ENCODE measurements around the gene POU6F2. TPM values are rescaled to one million over a fixed set of nuclear protein-coding genes. Genes with fewer than 3 reads are reported as not detected.
"Not testable (repeated sequence)": the region's sequence is repeated elsewhere in the genome, so short reads cannot be mapped to it uniquely, and the experiment has no call there.

The POU6F2 gene
- total and polyA plus RNA-seq, 2 donors (not counting 1 experiment from before 2014, with no cell fraction given) = under 0.01 TPM; not detected in 1

- Histone ChIP-seq H3K4me3 (replicated peaks in 1 of 4; ENCODE audit: control extremely low read depth in 1 of 4, insufficient read depth in 1 of 4, low read depth in 3 of 4, low read length in 4 of 4) (no peak overlapping the region), H4K20me1 (ENCODE audit: control insufficient read depth, extremely low read depth, insufficient read depth, low read length) (no peaks in the 10 kb centered on the region), H3K27me3 (ENCODE audit: control insufficient read depth, insufficient read depth, low read length) (no peaks in the 10 kb centered on the region), H3K9ac (ENCODE audit: insufficient read depth, low read length) (no peak overlapping the region), H3K79me2 (ENCODE audit: control insufficient read depth, insufficient read depth, low read length) (no peaks in the 10 kb centered on the region), H3K4me1 (ENCODE audit: control insufficient read depth, extremely low read depth, insufficient read depth, low read length) (no peaks in the 10 kb centered on the region), H3K4me2 (ENCODE audit: extremely low read depth, insufficient read depth, low read length) (no peak overlapping the region), H3K27ac (ENCODE audit: insufficient read depth, low read length) (no peak overlapping the region), H2AFZ (ENCODE audit: low read length) (no peak overlapping the region), H3K36me3 (ENCODE audit: control insufficient read depth, insufficient read depth, low read length) (no peaks in the 10 kb centered on the region), H3K9me3 (ENCODE audit: control insufficient read depth, insufficient read depth, low read depth, low read length) (no peaks in the 10 kb centered on the region)
- TF ChIP-seq EZH2 (IDR thresholded peaks at IDR 0.05; ENCODE audit: low read length, missing control alignments) = no peak
- no peak for TF ChIP-seq CTCF (conservative IDR thresholded peaks at IDR 0.05 in 1 of 2, IDR thresholded peaks at IDR 0.05 in 1 of 2; ENCODE audit: low read depth in 1 of 2, low read length in 2 of 2)
- DNase-seq (ENCODE audit: low read depth in 2 of 2) = no peak
Observed at GRCh38 chr7:39321245-39321644, 343.5 kb downstream of the POU6F2 start.

DNA sequence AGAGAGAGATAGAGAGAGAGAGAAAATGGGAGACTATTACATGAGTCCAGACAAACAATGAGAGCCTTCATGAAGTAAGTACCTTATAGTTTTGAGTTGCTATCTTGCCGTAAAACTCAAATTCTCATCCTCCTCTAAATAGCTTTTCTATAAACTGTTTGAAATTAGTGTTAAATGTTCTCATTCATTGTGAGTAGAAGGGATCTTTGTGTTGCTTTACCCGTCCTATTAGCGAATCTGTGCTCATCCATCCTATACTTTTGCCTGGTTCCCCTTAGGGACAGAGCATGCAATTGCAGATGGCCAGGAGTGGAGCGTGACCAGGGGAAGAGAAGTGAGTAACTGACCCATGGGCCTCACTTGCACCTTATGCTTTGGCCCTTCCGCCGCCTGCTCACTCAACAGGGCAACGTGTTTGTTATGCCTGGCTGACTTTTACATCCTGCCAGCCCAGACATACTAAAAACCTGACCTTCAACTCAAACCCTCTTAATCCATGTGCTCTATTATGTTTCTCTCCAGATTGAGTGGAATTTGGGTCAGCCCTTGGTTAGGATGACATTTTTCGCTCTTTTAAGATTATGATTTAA is 344.3 kb downstream of the POU6F2 start:
- no peak overlapping the region for H3K27ac ChIP-seq (ENCODE audit: insufficient read depth, low read length)
- H3K27me3 ChIP-seq (ENCODE audit: control insufficient read depth, insufficient read depth, low read length) = no peaks in the 10 kb centered on the region
- H3K4me1 ChIP-seq (ENCODE audit: control insufficient read depth, extremely low read depth, insufficient read depth, low read length) = no peaks in the 10 kb centered on the region
- H2AFZ ChIP-seq (ENCODE audit: low read length) = no peak overlapping the region
- H3K36me3 ChIP-seq (ENCODE audit: control insufficient read depth, insufficient read depth, low read length) = no peaks in the 10 kb centered on the region
- H3K79me2 ChIP-seq (ENCODE audit: control insufficient read depth, insufficient read depth, low read length) = no peaks in the 10 kb centered on the region
- no peak for TF ChIP-seq CTCF (conservative IDR thresholded peaks at IDR 0.05 in 1 of 2, IDR thresholded peaks at IDR 0.05 in 1 of 2; ENCODE audit: low read depth in 1 of 2, low read length in 2 of 2)
- no peak for TF ChIP-seq EZH2 (IDR thresholded peaks at IDR 0.05; ENCODE audit: low read length, missing control alignments)
- no peak overlapping the region for H3K4me3 ChIP-seq (replicated peaks in 1 of 4; ENCODE audit: control extremely low read depth in 1 of 4, insufficient read depth in 1 of 4, low read depth in 3 of 4, low read length in 4 of 4)
- DNase-seq (ENCODE audit: low read depth in 2 of 2) = no peak
- no peaks in the 10 kb centered on the region for H4K20me1 ChIP-seq (ENCODE audit: control insufficient read depth, extremely low read depth, insufficient read depth, low read length)
- H3K9ac ChIP-seq (ENCODE audit: insufficient read depth, low read length) = no peak overlapping the region
- no peak overlapping the region for H3K4me2 ChIP-seq (ENCODE audit: extremely low read depth, insufficient read depth, low read length)
- H3K9me3 ChIP-seq (ENCODE audit: control insufficient read depth, insufficient read depth, low read depth, low read length) = no peaks in the 10 kb centered on the region

- DNase-seq (ENCODE audit: low read depth in 2 of 2) = no peak
- Histone ChIP-seq H3K4me2 (ENCODE audit: extremely low read depth, insufficient read depth, low read length) (no peak overlapping the region), H4K20me1 (ENCODE audit: control insufficient read depth, extremely low read depth, insufficient read depth, low read length) (no peaks in the 10 kb centered on the region), H3K27ac (ENCODE audit: insufficient read depth, low read length) (no peak overlapping the region), H3K9me3 (ENCODE audit: control insufficient read depth, insufficient read depth, low read depth, low read length) (no peaks in the 10 kb centered on the region), H3K36me3 (ENCODE audit: control insufficient read depth, insufficient read depth, low read length) (no peaks in the 10 kb centered on the region), H3K4me1 (ENCODE audit: control insufficient read depth, extremely low read depth, insufficient read depth, low read length) (no peaks in the 10 kb centered on the region), H3K79me2 (ENCODE audit: control insufficient read depth, insufficient read depth, low read length) (no peaks in the 10 kb centered on the region), H3K27me3 (ENCODE audit: control insufficient read depth, insufficient read depth, low read length) (no peaks in the 10 kb centered on the region), H3K4me3 (replicated peaks in 1 of 4; ENCODE audit: control extremely low read depth in 1 of 4, insufficient read depth in 1 of 4, low read depth in 3 of 4, low read length in 4 of 4) (no peak overlapping the region), H3K9ac (ENCODE audit: insufficient read depth, low read length) (no peak overlapping the region), H2AFZ (ENCODE audit: low read length) (no peak overlapping the region)
- no peak for TF ChIP-seq EZH2 (IDR thresholded peaks at IDR 0.05; ENCODE audit: low read length, missing control alignments)
- TF ChIP-seq CTCF (conservative IDR thresholded peaks at IDR 0.05 in 1 of 2, IDR thresholded peaks at IDR 0.05 in 1 of 2; ENCODE audit: low read depth in 1 of 2, low read length in 2 of 2) = no peak
Observed at GRCh38 chr7:39324139-39324760, 346.5 kb downstream of the POU6F2 start.

GRCh38 chr7:39331607-39332006 is 353.9 kb downstream of the POU6F2 start:
- not testable (repeated sequence) for H3K9me3 ChIP-seq (ENCODE audit: control insufficient read depth, insufficient read depth, low read depth, low read length); H3K36me3 ChIP-seq (ENCODE audit: control insufficient read depth, insufficient read depth, low read length); H3K27me3 ChIP-seq (ENCODE audit: control insufficient read depth, insufficient read depth, low read length); H2AFZ ChIP-seq (ENCODE audit: low read length); H3K4me2 ChIP-seq (ENCODE audit: extremely low read depth, insufficient read depth, low read length); H3K4me3 ChIP-seq (replicated peaks in 1 of 4; ENCODE audit: control extremely low read depth in 1 of 4, insufficient read depth in 1 of 4, low read depth in 3 of 4, low read length in 4 of 4); H3K79me2 ChIP-seq (ENCODE audit: control insufficient read depth, insufficient read depth, low read length); H3K27ac ChIP-seq (ENCODE audit: insufficient read depth, low read length); H3K4me1 ChIP-seq (ENCODE audit: control insufficient read depth, extremely low read depth, insufficient read depth, low read length); DNase-seq (ENCODE audit: low read depth in 2 of 2); H4K20me1 ChIP-seq (ENCODE audit: control insufficient read depth, extremely low read depth, insufficient read depth, low read length); H3K9ac ChIP-seq (ENCODE audit: insufficient read depth, low read length)

Data from fibroblast of lung (primary cell).